ENCODE results near the gene PDLIM5. TPM values are rescaled to one million over a fixed set of nuclear protein-coding genes. Genes with fewer than 3 reads are reported as not detected.
"Not testable (repeated sequence)": the region's sequence is repeated elsewhere in the genome, so short reads cannot be mapped to it uniquely, and the experiment has no call there.

Gene PDLIM5
- total RNA-seq, 1 experiment from 2014 or later, result 21.2 TPM

DNA sequence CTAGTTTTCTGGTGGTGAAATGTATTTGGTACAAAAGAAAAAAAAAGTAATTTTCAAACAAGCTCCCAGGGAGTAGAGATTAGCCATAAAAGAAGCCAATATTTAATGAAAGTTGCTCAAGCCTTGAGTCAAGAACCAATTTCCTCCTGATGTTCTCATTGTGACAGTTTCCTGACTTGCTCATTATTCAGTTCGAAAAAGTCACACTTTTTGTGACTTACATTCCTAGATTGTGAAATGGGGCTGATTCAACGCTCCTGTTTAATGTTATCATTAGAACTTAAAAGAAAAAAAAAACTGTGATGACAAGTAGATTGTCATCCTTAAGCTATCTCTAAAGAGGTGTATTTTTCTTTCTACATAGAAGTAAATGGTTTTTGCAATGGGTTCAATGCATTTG is 183.4 kb downstream of the PDLIM5 start:
- no peak for DNase-seq (ENCODE audit: low read depth, low spot score)
- in situ Hi-C loops (cut with HindIII; ENCODE audit: low pct_unique_long_range_greater_than_20kb, low sequenced_read_pairs), result no loop called here

- in situ Hi-C loops (cut with HindIII; ENCODE audit: low pct_unique_long_range_greater_than_20kb, low sequenced_read_pairs), result no loop called here
- no peak for DNase-seq (ENCODE audit: low read depth, low spot score)
Measured at GRCh38 chr4:94636004-94636403, 184.3 kb downstream of the PDLIM5 start.

DNA sequence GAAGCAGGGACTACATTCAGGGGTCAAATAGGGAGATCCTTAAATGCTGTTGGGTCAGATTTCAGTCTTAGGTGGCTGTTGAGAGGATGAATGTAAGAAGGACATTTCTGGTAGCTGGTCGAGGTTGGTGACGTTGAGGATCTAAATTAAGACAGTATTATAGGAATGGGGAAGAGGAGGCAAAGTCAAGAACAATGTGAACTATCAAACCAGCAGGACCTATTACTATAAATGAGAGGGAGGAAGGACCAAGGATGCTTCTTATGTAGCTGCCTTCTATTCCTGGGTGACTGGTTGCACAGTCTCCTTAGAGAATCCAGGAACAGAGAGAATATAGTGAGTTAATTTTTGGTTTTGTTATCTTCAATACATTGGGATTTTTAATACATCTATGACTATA is 187.6 kb downstream of the PDLIM5 start:
- in situ Hi-C loops (cut with HindIII; ENCODE audit: low pct_unique_long_range_greater_than_20kb, low sequenced_read_pairs), result no loop called here
- no peak for DNase-seq (ENCODE audit: low read depth, low spot score)

- no peak for DNase-seq (ENCODE audit: low read depth, low spot score)
- in situ Hi-C loops (cut with HindIII; ENCODE audit: low pct_unique_long_range_greater_than_20kb, low sequenced_read_pairs), result no loop called here
Measured at GRCh38 chr4:94640151-94640550, 188.4 kb downstream of the PDLIM5 start.

DNA sequence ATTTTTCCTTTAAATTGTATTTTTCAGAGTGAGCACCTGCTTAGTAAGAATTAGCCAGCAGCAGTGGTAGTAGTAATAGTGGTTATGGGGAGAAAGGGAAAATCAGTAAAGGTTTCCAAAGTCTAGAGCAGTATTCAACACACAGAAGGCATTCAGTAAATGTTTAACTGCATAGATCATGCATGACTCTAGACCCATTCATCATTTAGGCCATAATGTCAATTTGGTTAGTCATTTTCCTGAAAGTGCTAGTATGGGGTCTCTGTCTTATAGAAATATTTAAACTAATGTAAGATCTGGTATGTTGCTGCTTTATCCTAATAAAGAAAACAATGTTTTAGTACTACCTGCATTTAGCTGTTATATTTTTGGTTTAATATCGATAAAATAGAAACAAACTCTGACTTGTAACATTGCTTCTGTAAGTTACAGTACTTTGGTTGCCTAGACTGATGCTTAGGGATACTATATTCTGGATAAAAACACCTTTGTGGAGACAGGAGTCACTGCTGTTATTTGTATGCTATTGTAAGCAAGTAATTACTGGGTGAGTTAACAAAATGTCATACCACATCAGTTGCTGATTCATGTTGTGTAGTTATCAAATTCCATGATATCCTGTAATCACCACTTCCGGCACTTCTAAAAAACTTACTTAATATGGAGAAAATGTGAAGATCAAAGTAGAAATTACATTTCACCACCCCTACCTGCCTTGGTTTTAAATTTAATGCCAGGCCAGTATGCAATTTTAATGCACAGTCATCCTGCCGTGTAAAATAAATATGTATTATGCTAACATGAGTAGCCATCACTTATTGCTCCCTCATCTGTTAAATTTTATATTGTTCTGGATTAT is 190.2 kb downstream of the PDLIM5 start:
- peak; percentile 6 for DNase-seq (ENCODE audit: low read depth, low spot score)
- in situ Hi-C loops (cut with HindIII; ENCODE audit: low pct_unique_long_range_greater_than_20kb, low sequenced_read_pairs), result no loop called here

GRCh38 chr4:94642561-94642866 is 190.8 kb downstream of the PDLIM5 start:
- no peak for DNase-seq (ENCODE audit: low read depth, low spot score)
- in situ Hi-C loops (cut with HindIII; ENCODE audit: low pct_unique_long_range_greater_than_20kb, low sequenced_read_pairs), result no loop called here

- in situ Hi-C loops (cut with HindIII; ENCODE audit: low pct_unique_long_range_greater_than_20kb, low sequenced_read_pairs), result no loop called here
- no peak for DNase-seq (ENCODE audit: low read depth, low spot score)
Measured at GRCh38 chr4:94648699-94649098, 197.0 kb downstream of the PDLIM5 start.

DNA sequence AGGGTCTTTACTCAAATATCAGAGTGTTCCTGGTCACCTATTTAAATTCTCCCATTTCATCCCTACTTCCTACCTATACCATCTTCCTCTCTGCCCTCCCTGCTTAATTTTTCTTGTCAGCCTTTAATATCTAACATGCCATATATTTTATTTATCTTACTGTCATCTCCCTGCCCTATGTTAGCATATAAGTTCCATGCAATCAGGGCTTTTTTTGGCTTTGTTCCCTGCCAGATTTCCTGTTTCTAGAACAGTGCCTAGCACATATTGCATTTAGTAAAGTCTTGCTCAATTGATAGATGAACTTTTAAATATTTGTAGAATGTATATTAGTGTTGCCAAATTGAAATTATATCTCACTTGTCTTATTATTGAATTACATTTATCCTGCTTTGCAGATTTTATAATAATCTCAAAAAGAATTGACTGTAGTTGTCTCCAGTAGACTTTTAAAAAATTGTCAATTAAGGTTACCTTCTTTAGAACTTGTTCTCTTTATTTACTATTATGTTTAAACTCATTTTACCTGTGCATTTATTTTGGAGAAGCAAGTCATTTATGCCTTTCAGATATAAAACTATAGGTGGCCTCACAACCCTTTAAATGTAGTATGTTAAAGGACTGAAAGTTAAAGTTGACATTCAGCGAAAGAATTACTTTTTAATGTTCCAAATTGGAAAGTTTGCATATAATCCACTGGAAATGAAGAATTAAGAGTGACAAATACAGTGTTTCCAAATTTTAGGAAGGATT is 197.8 kb downstream of the PDLIM5 start:
- DNase-seq (ENCODE audit: low read depth, low spot score), result no peak
- in situ Hi-C loops (cut with HindIII; ENCODE audit: low pct_unique_long_range_greater_than_20kb, low sequenced_read_pairs), result no loop called here

GRCh38 chr4:94650134-94650495 is 198.4 kb downstream of the PDLIM5 start:
- no peak for DNase-seq (ENCODE audit: low read depth, low spot score)

GRCh38 chr4:94650690-94651089 is 198.9 kb downstream of the PDLIM5 start:
- DNase-seq (ENCODE audit: low read depth, low spot score), result no peak
- in situ Hi-C loops (cut with HindIII; ENCODE audit: low pct_unique_long_range_greater_than_20kb, low sequenced_read_pairs), result no loop called here

More at GRCh38 chr4:94650134-94650495, 198.4 kb downstream of the PDLIM5 start:
- in situ Hi-C loops (cut with HindIII; ENCODE audit: low pct_unique_long_range_greater_than_20kb, low sequenced_read_pairs), result no loop called here

DNA sequence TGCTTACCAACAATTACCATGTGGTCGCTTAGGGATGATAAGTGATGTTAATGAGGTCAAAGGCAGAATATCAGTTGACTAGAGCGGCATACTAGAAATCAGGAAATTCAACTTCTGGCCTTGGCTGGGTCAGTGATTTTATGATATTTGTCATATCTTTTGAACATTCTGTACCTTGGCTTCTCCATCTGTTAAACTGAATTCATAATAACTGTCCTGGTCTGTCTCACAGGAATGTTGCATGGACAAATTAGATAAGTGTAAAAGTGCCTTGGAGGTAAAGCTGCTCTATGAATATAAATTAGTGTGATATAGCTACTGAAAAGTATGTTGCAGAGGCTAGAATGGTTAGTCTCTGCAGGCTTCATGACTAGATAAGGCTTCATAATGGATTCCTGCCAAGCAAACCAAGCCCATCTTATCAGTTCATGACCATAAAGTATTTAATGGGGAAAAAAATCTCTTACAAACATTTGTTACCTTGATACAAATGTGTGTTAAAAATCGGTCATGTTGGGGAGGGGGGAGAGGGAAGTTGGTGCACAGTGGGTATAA is 201.4 kb downstream of the PDLIM5 start:
- in situ Hi-C loops (cut with HindIII; ENCODE audit: low pct_unique_long_range_greater_than_20kb, low sequenced_read_pairs), result no loop called here
- DNase-seq (ENCODE audit: low read depth, low spot score), result no peak

- in situ Hi-C loops (cut with HindIII; ENCODE audit: low pct_unique_long_range_greater_than_20kb, low sequenced_read_pairs), result no loop called here
- peak; percentile 6 for DNase-seq (ENCODE audit: low read depth, low spot score)
Measured at GRCh38 chr4:94653984-94654609, 202.4 kb downstream of the PDLIM5 start.

DNA sequence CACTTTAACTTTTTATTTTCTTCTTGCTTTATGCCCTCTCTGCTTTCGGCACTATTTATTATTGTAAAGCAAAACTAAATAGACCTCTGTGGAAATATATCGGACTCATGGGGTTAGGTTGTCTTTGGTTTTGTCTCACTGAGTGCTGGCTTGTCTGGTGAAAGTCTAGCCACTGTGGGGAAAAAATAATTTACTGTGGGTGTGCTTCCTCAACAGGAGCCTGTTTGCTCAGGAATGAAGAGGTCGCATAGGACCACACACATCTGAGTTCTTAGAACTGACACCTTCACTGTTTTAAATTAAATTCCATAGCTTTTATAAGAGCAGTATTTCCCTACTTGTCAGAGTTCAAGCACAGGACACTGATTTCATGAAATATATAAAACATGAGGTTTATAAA is 203.0 kb downstream of the PDLIM5 start:
- in situ Hi-C loops (cut with HindIII; ENCODE audit: low pct_unique_long_range_greater_than_20kb, low sequenced_read_pairs), result no loop called here
- no peak for DNase-seq (ENCODE audit: low read depth, low spot score)

GRCh38 chr4:94660614-94661013 is 208.9 kb downstream of the PDLIM5 start:
- in situ Hi-C loops (cut with HindIII; ENCODE audit: low pct_unique_long_range_greater_than_20kb, low sequenced_read_pairs), result no loop called here
- no peak for DNase-seq (ENCODE audit: low read depth, low spot score)

GRCh38 chr4:94665021-94665420 is 213.3 kb downstream of the PDLIM5 start:
- DNase-seq (ENCODE audit: low read depth, low spot score); in situ Hi-C loops (cut with HindIII; ENCODE audit: low pct_unique_long_range_greater_than_20kb, low sequenced_read_pairs): not testable (repeated sequence)

DNA sequence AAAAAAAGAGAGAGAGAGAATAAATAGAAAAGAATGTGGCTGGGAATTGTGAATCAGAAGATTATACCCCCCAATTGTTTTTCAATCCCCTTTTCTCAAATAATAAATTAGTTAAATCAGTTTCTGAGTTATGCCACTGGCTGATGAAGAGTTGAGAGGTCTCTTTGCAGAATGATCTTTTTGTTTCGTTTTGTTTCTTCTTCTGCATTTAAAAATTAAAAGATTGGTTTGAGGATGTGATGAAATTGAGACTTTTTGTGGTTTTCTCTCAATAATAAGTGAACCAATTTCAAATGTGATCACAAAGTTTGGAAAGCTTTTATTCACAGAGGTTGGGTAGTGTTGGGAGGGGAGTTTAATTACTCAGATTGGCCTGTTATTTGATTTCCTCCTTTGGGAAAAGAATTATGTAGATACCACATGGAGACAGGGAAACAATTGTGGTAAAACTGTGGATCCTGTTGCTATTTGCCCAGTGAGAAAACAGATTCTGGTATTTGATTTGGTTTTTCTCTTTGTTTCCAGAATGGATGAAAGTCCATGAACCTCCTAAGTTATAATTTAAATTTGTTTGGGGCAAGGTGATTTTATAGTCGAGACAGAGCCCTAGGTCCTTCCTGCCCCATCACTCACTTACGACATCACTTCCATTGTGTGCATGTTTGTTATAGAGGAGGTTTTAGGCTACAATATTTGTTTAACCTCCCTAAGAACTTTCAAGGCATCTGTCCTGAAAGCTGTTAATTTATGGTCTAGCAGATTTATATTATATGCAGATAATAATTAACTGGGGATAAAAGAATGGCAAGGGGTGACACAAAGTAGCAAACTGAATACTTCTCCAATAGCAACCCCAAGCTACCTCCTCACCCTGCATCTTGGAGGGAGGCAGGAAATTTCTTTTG is 214.0 kb downstream of the PDLIM5 start:
- DNase-seq (ENCODE audit: low read depth, low spot score), result no peak
- in situ Hi-C loops (cut with HindIII; ENCODE audit: low pct_unique_long_range_greater_than_20kb, low sequenced_read_pairs), result no loop called here

DNA sequence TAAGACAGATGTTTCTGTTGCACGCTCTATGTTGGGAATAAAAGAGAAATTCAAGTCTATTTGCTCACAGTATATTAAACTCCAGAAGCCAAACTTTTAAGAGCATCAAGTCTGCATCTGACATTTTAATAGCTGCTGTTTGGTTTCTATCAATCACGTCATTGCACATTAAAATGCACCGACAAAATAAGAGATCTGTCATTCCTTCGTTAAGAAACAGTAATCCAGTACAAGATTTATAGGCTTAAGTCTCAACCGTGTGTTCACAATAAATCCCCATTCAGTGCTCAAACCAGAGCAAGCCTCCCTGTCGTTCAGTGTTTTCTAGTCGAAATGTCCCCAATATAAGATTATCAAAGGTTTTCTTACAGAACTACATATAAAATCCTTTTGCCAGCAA is 217.0 kb downstream of the PDLIM5 start:
- in situ Hi-C loops (cut with HindIII; ENCODE audit: low pct_unique_long_range_greater_than_20kb, low sequenced_read_pairs), result no loop called here
- no peak for DNase-seq (ENCODE audit: low read depth, low spot score)

Data from SK-MEL-5 (cell line).